T-cell (primary cell): ENCODE measurements around the gene ZC3H7B. TPM values are rescaled to one million over a fixed set of nuclear protein-coding genes. Genes with fewer than 3 reads are reported as not detected.

Source experiments
- ATAC-seq, 4 experiments: fragments of 200-7000 bp in 3 of 4; fragments of 150-1000 bp in 1 of 4; cut with Tn5 transposase; replicated peaks in 1 of 4; 1 replicate in 3 of 4; 2 replicates in 1 of 4; pipeline ENCODE4 v1.10.0; 2021; ENCODE audit warnings: moderate library complexity in 3 of 4, mild to moderate bottlenecking in 2 of 4, moderate number of reproducible peaks in 1 of 4
- CTCF ChIA-PET, 2 donors: fragments of 300-600 bp; sonication (Branson Sonifier 250); formaldehyde crosslinking; loops; one replicate each; lab custom pipeline; 2022; ENCODE audit warnings: antibody characterized with exemption in 2 of 2; lab: Charles Lee
- POLR2A ChIA-PET, 2 donors: fragments of 300-600 bp; sonication (Branson Sonifier 250); formaldehyde crosslinking; loops; one replicate each; lab custom pipeline; 2022; ENCODE audit warnings: antibody characterized with exemption in 2 of 2; lab: Charles Lee
- DNase-seq, 35 experiments: peaks; one replicate each; pipeline versions ENCODE4 v3.0.0 to v3.0.0-alpha.2; 2013 to 2023
- H3K27ac ChIP-seq: one replicate; pipeline ENCODE4 v1.5.1; 2013; ENCODE audit warnings: low read length
- H3K27me3 ChIP-seq, 2 experiments: replicated peaks in 1 of 2; 1 replicate in 1 of 2; 2 replicates in 1 of 2; pipeline versions ENCODE4 v1.6.1 to v1.7.0; 2013; ENCODE audit warnings: low read length in 1 of 2, mixed read lengths in 1 of 2; ENCODE audit not compliant: control insufficient read depth in 2 of 2, insufficient read depth in 2 of 2; ENCODE audit errors: extremely low read depth in 1 of 2
- H3K36me3 ChIP-seq, 2 donors: 1 replicate in 1 of 2; 2 replicates in 1 of 2; pipeline versions ENCODE4 v1.6.1 to v1.7.0; 2013; ENCODE audit warnings: low read length in 1 of 2; ENCODE audit not compliant: control insufficient read depth in 2 of 2, insufficient read depth in 1 of 2; ENCODE audit errors: extremely low read depth in 1 of 2
- H3K4me1 ChIP-seq, 2 experiments: 1 replicate in 1 of 2; 2 replicates in 1 of 2; pipeline versions ENCODE4 v1.6.1 to v1.7.0; 2013; ENCODE audit warnings: low read length in 2 of 2, mixed read lengths in 1 of 2; ENCODE audit not compliant: insufficient read depth in 2 of 2, control insufficient read depth in 1 of 2; ENCODE audit errors: extremely low read depth in 1 of 2
- H3K4me3 ChIP-seq, 2 donors: 1 replicate in 1 of 2; 2 replicates in 1 of 2; pipeline versions ENCODE4 v1.5.1 to v1.7.0; 2013; ENCODE audit warnings: mild to moderate bottlenecking in 2 of 2, low read length in 1 of 2, moderate library complexity in 1 of 2; ENCODE audit not compliant: control insufficient read depth in 1 of 2; ENCODE audit errors: extremely low read depth in 1 of 2
- H3K9me3 ChIP-seq: 2 replicates; pipeline ENCODE4 v1.7.0; 2013
- H3K27ac Mint-ChIP-seq, 2 donors: one replicate each; pipeline ENCODE4 v1.8.0; 2020 to 2021; ENCODE audit warnings: mild to moderate bottlenecking in 2 of 2, mixed read lengths in 2 of 2
- H3K27me3 Mint-ChIP-seq, 2 donors: one replicate each; pipeline ENCODE4 v1.8.0; 2021 to 2022; ENCODE audit warnings: mixed read lengths in 2 of 2
- H3K36me3 Mint-ChIP-seq: one replicate; pipeline ENCODE4 v1.8.0; 2021; ENCODE audit warnings: mixed read lengths
- H3K4me1 Mint-ChIP-seq, 3 donors: one replicate each; pipeline ENCODE4 v1.8.0; 2020 to 2022; ENCODE audit warnings: mixed read lengths in 3 of 3, mild to moderate bottlenecking in 1 of 3
- H3K4me3 Mint-ChIP-seq, 3 donors: one replicate each; pipeline ENCODE4 v1.8.0; 2020 to 2022; ENCODE audit warnings: mild to moderate bottlenecking in 3 of 3, mixed read lengths in 3 of 3, moderate library complexity in 3 of 3
- H3K9me3 Mint-ChIP-seq, 3 donors: one replicate each; pipeline ENCODE4 v1.8.0; 2020 to 2022; ENCODE audit warnings: mixed read lengths in 3 of 3
- WGBS: methylation state at CpG from one replicate; pipeline ENCODE4 v1.1.5; 2013; ENCODE audit warnings: missing lambda C conversion rate; ENCODE audit not compliant: insufficient coverage; 5-methylcytosine and 5-hydroxymethylcytosine counted together
- total RNA-seq, 35 experiments: library from RNA in 6 of 35; stranded (reverse) in 6 of 35; fragments of 120-200 nt in 1 of 35; gene quantifications; one replicate each; pipeline versions ENCODE4 v1.2.1 to v1.2.4 and lab custom pipeline; 2013 to 2026

ZC3H7B gene
- total RNA-seq, 5 donors from 2014 or later (not counting 1 experiment from before 2014, with no cell fraction given): 38.5 to 50.3 (median 47.9) TPM

GRCh38 chr22:41267958-41268357, 33.4 kb upstream of the ZC3H7B start:
- Histone ChIP-seq H3K4me1 (peaks cover 0 to 3% of the 10 kb centered on the region in 2 experiments), H3K36me3 (peaks cover 43 to 79% of the 10 kb centered on the region in 2 donors), H3K27ac (no peak overlapping the region), H3K9me3 (no peaks in the 10 kb centered on the region), H3K27me3 (no peaks in the 10 kb centered on the region), H3K4me3 (no peak overlapping the region)
- 98% methylated on average over 11 of the region's 16 CpGs for WGBS
- H3K4me3 Mint-ChIP-seq: no peak overlapping the region
- DNase-seq: no peak
- peaks cover 0 to 2% (median 0%) of the 10 kb centered on the region in 3 donors for H3K4me1 Mint-ChIP-seq
- ChIA-PET POLR2A (no interaction called here), CTCF (interaction anchor here in 1 of 2 donors (0.5 kb wide), 1 partner anchor 315 kb away, joined by 9 read pairs; no protein-coding TSS in a partner anchor)
- H3K27me3 Mint-ChIP-seq: no peaks in the 10 kb centered on the region
- ATAC-seq: no peak
- H3K9me3 Mint-ChIP-seq: no peaks in the 10 kb centered on the region
- peaks cover 39% of the 10 kb centered on the region for H3K36me3 Mint-ChIP-seq
- no peak overlapping the region for H3K27ac Mint-ChIP-seq

GRCh38 chr22:41271787-41272186, 29.5 kb upstream of the ZC3H7B start:
- H3K36me3 Mint-ChIP-seq: peaks cover 41% of the 10 kb centered on the region
- no peak overlapping the region for H3K4me3 Mint-ChIP-seq
- H3K4me3 ChIP-seq: no peak overlapping the region
- 100% methylated on average over 3 of the region's 9 CpGs for WGBS
- DNase-seq: no peak
- peaks cover 0 to 2% (median 0%) of the 10 kb centered on the region in 3 donors for H3K4me1 Mint-ChIP-seq
- H3K9me3 ChIP-seq: no peaks in the 10 kb centered on the region
- no peaks in the 10 kb centered on the region for H3K27me3 Mint-ChIP-seq
- no peaks in the 10 kb centered on the region for H3K27me3 ChIP-seq
- POLR2A ChIA-PET: interaction anchor here in 1 of 2 donors (1.4 kb wide), 1 partner anchor 10 kb away, joined by 6 read pairs; no protein-coding TSS in a partner anchor
- peaks cover 44 to 79% of the 10 kb centered on the region in 2 donors for H3K36me3 ChIP-seq
- peaks cover 0 to 3% of the 10 kb centered on the region in 2 experiments for H3K4me1 ChIP-seq
- CTCF ChIA-PET: no interaction called here
- peak in 1 of 4 experiments; percentile 31 for ATAC-seq
- no peak overlapping the region for H3K27ac ChIP-seq
- no peaks in the 10 kb centered on the region for H3K9me3 Mint-ChIP-seq
- no peak overlapping the region for H3K27ac Mint-ChIP-seq

DNA sequence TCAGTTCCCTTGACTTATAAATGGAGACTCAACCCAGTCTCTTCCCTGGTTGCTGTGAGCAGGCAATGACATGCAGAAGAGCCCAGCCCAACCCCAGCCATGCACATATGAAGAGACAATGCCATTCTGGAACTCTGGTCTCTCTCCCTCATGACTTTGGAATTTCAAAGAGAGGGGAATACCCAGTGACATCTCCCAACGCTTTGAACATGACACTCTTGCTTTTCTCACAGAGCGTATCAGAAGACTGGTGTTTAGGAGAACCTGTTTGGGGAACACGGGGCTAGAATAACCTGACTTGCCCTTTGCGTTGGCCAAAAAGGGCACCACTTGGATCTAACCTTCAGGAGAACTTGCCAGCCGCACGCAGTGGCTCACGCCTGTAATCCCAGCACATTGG, 28.2 kb upstream of the ZC3H7B start:
- Histone ChIP-seq H3K36me3 (peaks cover 45 to 77% of the 10 kb centered on the region in 2 donors), H3K27ac (no peak overlapping the region), H3K9me3 (no peaks in the 10 kb centered on the region), H3K27me3 (no peaks in the 10 kb centered on the region), H3K4me3 (no peak overlapping the region), H3K4me1 (peaks cover 0 to 3% of the 10 kb centered on the region in 2 experiments)
- no peaks in the 10 kb centered on the region for H3K9me3 Mint-ChIP-seq
- DNase-seq (no peak), ATAC-seq (no peak)
- CTCF ChIA-PET: interaction anchor here in 1 of 2 donors (0.7 kb wide), 1 partner anchor 37 kb away, joined by 3 read pairs; no protein-coding TSS in a partner anchor
- 100% methylated on average over 7 of the region's 7 CpGs for WGBS
- no peak overlapping the region for H3K27ac Mint-ChIP-seq
- peaks cover 46% of the 10 kb centered on the region for H3K36me3 Mint-ChIP-seq
- no peak overlapping the region for H3K4me3 Mint-ChIP-seq
- no peaks in the 10 kb centered on the region for H3K27me3 Mint-ChIP-seq
- POLR2A ChIA-PET: interaction anchor here (0.6 to 0.7 kb wide), 2 partner anchors 60 to 928 kb away, joined by 3 to 7 read pairs; no protein-coding TSS in a partner anchor
- H3K4me1 Mint-ChIP-seq: peaks cover 0 to 8% (median 2%) of the 10 kb centered on the region in 3 donors

- ATAC-seq: no peak
- ChIA-PET POLR2A (no interaction called here), CTCF (interaction anchor here in 1 of 2 donors (0.6 kb wide), 2 partner anchors 9 to 54 kb away, joined by 3 read pairs; no protein-coding TSS in a partner anchor)
- peaks cover 37 to 75% of the 10 kb centered on the region in 2 donors for H3K36me3 ChIP-seq
- Mint-ChIP-seq H3K9me3 (no peaks in the 10 kb centered on the region), H3K36me3 (peaks cover 47% of the 10 kb centered on the region), H3K27me3 (no peaks in the 10 kb centered on the region), H3K4me3 (no peak overlapping the region), H3K4me1 (peaks cover under 1 to 8% (median 2%) of the 10 kb centered on the region in 3 donors), H3K27ac (no peak overlapping the region)
- H3K27me3 ChIP-seq: no peaks in the 10 kb centered on the region
- WGBS: 90% methylated on average over 1 of the region's 4 CpGs
- H3K9me3 ChIP-seq: no peaks in the 10 kb centered on the region
- no peak overlapping the region for H3K27ac ChIP-seq
- peaks cover 0 to 3% of the 10 kb centered on the region in 2 experiments for H3K4me1 ChIP-seq
- DNase-seq: no peak
- no peak overlapping the region for H3K4me3 ChIP-seq
Observed at GRCh38 chr22:41274856-41275255, 26.5 kb upstream of the ZC3H7B start.

DNA sequence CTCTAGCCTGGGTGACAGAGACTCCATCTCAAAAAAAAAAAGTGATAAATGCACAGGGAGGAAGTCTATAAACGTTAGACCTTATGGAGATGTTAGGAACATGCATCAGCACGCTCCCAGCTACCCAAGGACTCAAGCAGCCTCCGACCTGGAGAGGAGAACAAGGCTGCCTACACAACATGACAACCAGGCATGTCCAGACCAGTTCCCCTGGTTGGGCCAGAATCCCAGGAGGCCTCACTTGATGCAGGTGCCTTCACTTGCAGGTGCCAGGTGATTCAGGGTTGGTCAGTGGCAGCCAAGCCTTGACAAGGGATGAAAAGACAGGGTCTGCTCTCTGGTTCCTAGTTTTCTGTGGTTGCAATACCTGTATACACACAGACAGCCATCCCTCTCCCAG, 21.3 kb upstream of the ZC3H7B start:
- POLR2A ChIA-PET: interaction anchor here in 1 of 2 donors (0.6 kb wide), 1 partner anchor 388 kb away, joined by 3 read pairs; no protein-coding TSS in a partner anchor
- Mint-ChIP-seq H3K9me3 (no peaks in the 10 kb centered on the region), H3K27me3 (no peaks in the 10 kb centered on the region), H3K27ac (no peak overlapping the region), H3K4me1 (peaks cover 26 to 35% (median 34%) of the 10 kb centered on the region in 3 donors), H3K36me3 (peaks cover 33% of the 10 kb centered on the region), H3K4me3 (no peak overlapping the region)
- Histone ChIP-seq H3K4me1 (peaks cover 6 to 26% of the 10 kb centered on the region in 2 experiments), H3K27me3 (no peaks in the 10 kb centered on the region), H3K4me3 (no peak overlapping the region), H3K36me3 (peaks cover 29 to 70% of the 10 kb centered on the region in 2 donors), H3K9me3 (no peaks in the 10 kb centered on the region), H3K27ac (no peak overlapping the region)
- ATAC-seq (no peak), DNase-seq (no peak)
- 100% methylated on average over 3 of the region's 3 CpGs for WGBS
- CTCF ChIA-PET: interaction anchor here in 1 of 2 donors (0.5 kb wide), 1 partner anchor 42 kb away, joined by 3 read pairs; no protein-coding TSS in a partner anchor

DNA sequence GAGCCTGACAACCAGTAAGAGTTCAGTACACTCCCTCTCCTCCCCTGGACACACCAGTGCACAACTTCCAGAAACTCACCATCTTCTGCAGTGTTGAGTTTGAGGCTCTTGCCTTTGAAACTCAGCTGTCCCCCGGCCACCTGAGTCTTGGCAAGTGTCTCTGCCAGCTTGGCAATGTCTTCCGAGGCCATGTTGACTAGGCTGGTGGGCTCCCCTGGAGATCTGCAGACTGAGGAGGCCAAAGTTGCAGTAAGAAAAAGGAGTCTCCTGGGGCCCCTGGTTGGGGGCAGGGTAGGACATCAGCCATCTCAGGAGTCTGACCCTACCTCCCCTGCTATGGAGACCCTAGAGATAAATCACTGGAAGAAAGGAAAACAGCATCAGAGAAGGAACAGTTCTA, 20.5 kb upstream of the ZC3H7B start:
- peaks cover 9 to 33% of the 10 kb centered on the region in 2 experiments for H3K4me1 ChIP-seq
- DNase-seq (no peak), ATAC-seq (no peak)
- Mint-ChIP-seq H3K36me3 (peaks cover 30% of the 10 kb centered on the region), H3K27me3 (no peaks in the 10 kb centered on the region), H3K9me3 (no peaks in the 10 kb centered on the region), H3K27ac (no peak overlapping the region), H3K4me1 (peaks cover 28 to 36% (median 35%) of the 10 kb centered on the region in 3 donors), H3K4me3 (no peak overlapping the region)
- no peak overlapping the region for H3K27ac ChIP-seq
- 86% methylated on average over 1 of the region's 2 CpGs for WGBS
- POLR2A ChIA-PET: interaction anchor here in 1 of 2 donors (0.6 to 1.1 kb wide), 2 partner anchors 10 to 389 kb away, joined by 3 to 6 read pairs; no protein-coding TSS in a partner anchor
- H3K36me3 ChIP-seq: peaks cover 28 to 63% of the 10 kb centered on the region in 2 donors
- no peaks in the 10 kb centered on the region for H3K9me3 ChIP-seq
- no peaks in the 10 kb centered on the region for H3K27me3 ChIP-seq
- no peak overlapping the region for H3K4me3 ChIP-seq
- CTCF ChIA-PET: interaction anchor here in 1 of 2 donors (0.5 kb wide), 1 partner anchor 83 kb away, joined by 6 read pairs; no protein-coding TSS in a partner anchor
